ENCODE results near the gene NTM.

Gene NTM

DNA sequence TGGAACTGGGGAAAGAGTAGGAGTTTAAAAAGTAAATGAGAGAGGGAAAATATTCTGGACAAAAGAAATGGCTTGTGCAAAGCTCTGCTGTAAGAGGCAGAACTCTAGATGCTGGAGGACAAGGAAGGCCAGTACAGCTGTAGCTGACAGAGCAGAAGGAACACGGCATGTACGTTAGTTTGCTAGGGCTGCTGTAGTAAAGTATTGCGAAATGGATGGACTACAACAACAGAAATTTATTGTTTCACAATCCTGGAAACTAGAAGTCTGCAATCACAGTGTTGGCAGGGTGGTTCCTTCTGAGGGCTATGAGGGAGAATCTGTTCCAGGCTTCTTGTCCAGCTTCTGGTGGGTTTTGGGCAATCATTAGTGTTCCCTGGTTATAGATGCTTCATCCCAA, 454.4 kb downstream of the NTM start:
- H3K4me3 ChIP-seq (ENCODE audit: low read depth, low read length) = no peak overlapping the region
- no peak for DNase-seq (ENCODE audit: low read depth)
- TF ChIP-seq, protein P1, sequence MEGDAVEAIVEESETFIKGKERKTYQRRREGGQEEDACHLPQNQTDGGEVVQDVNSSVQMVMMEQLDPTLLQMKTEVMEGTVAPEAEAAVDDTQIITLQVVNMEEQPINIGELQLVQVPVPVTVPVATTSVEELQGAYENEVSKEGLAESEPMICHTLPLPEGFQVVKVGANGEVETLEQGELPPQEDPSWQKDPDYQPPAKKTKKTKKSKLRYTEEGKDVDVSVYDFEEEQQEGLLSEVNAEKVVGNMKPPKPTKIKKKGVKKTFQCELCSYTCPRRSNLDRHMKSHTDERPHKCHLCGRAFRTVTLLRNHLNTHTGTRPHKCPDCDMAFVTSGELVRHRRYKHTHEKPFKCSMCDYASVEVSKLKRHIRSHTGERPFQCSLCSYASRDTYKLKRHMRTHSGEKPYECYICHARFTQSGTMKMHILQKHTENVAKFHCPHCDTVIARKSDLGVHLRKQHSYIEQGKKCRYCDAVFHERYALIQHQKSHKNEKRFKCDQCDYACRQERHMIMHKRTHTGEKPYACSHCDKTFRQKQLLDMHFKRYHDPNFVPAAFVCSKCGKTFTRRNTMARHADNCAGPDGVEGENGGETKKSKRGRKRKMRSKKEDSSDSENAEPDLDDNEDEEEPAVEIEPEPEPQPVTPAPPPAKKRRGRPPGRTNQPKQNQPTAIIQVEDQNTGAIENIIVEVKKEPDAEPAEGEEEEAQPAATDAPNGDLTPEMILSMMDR (IDR thresholded peaks at IDR 0.05; ENCODE audit: low read depth, low read length, missing control alignments) = no peak

DNA sequence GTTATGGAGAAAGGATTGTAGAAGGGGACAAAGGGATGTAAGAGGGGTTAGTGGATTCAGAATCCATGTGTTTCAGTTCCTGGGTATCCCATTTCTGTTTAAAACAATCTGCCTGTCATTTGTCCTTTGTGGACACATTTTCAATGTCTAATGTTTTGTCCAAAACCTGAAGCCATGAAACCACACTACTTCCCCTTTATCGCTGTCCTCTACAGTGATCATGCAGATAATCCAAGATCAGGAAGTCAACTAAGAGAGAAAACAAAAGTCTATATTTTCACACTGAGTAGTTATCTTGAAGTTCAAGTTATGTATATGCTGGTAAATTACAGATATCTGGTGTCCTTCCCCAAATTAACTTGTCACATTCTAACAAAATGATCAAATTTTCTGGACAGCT, 457.0 kb downstream of the NTM start:
- TF ChIP-seq, protein P1 (IDR thresholded peaks at IDR 0.05; ENCODE audit: low read depth, low read length, missing control alignments) = no peak
- H3K4me3 ChIP-seq (ENCODE audit: low read depth, low read length) = no peak overlapping the region
- no peak for DNase-seq (ENCODE audit: low read depth)

DNA sequence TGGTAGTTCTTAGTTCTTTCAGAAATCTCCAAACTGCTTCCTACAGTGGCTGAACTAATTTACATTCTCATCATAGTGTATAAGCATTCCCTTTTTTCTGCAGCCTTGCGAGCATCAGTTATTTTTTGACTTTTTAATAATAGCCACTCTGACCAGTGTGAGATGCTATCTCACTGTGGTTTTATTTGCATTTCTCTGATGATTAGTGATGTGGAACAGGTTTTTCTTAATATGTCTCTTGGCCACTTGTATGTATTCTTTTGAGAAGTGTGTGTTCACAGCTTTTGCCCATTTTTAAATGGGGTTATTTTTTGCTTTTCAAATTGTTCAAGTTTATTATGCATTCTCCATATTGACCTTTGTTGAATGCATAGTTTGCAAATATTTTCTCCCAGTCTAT, 459.3 kb downstream of the NTM start:
- no peak for DNase-seq (ENCODE audit: low read depth)
- no peak overlapping the region for H3K4me3 ChIP-seq (ENCODE audit: low read depth, low read length)
- TF ChIP-seq, protein P1 (IDR thresholded peaks at IDR 0.05; ENCODE audit: low read depth, low read length, missing control alignments) = no peak

DNA sequence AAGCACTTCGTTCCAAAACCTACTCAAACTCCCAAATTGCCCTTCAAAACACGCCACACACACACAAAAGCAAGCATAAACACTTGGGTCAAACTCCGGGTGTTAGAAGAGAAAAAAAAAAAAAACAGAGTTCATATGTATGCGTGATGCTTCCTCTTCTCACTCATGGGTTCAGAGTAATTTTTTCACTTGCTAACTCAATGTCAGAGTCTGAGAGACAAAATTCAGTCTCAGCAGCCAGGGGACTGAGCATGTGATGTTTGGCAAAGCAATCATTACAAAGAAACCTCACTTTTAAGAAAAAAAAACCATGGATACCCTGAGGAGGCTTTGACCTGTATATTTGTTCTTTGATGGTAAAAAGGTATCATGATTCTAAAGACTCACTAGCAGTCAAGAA, 461.7 kb downstream of the NTM start:
- TF ChIP-seq, protein P1 (IDR thresholded peaks at IDR 0.05; ENCODE audit: low read depth, low read length, missing control alignments) = no peak
- no peak overlapping the region for H3K4me3 ChIP-seq (ENCODE audit: low read depth, low read length)
- no peak for DNase-seq (ENCODE audit: low read depth)

DNA sequence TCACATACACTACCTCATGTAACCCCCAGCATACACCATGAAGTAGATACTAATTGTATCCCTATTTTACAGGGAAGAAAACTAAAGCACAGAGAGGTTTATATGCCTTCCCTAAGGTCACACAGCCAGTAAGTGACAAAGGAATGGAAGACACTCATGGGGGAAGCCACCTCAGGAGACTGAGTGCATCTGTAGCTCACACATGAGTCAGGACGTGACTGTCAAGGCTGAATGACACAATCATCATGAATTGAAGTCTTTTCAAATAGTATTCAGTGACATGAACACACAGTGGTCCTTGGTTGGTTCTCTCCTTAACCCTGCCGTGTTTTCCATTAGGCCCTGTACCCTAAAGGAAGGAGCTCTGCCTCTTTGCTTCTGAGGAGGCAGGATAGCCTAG, 463.0 kb downstream of the NTM start:
- TF ChIP-seq, protein P1 (IDR thresholded peaks at IDR 0.05; ENCODE audit: low read depth, low read length, missing control alignments) = no peak
- DNase-seq (ENCODE audit: low read depth) = no peak
- H3K4me3 ChIP-seq (ENCODE audit: low read depth, low read length) = no peak overlapping the region

DNA sequence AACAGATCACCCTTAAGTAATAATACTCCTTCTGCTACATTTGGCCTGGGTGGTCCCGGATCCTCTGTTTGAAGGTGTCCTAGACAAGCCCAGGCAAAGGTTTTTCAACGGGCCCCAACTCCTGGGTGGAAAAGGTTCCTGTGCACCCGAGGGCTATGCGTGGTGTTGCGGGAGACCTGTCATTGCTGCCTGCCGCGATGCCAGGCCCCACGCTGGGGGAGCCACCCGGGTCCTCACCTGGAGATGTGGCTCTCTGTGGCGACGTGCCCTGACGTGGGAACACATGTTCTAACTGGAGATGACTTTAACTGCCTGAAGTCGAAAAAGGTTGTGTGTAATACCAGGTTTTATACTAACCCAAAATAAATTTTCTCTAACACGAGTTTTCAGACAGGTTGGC, 467.1 kb downstream of the NTM start:
- DNase-seq (ENCODE audit: low read depth) = no peak
- H3K4me3 ChIP-seq (ENCODE audit: low read depth, low read length) = no peak overlapping the region
- TF ChIP-seq, protein P1 (IDR thresholded peaks at IDR 0.05; ENCODE audit: low read depth, low read length, missing control alignments) = no peak

DNA sequence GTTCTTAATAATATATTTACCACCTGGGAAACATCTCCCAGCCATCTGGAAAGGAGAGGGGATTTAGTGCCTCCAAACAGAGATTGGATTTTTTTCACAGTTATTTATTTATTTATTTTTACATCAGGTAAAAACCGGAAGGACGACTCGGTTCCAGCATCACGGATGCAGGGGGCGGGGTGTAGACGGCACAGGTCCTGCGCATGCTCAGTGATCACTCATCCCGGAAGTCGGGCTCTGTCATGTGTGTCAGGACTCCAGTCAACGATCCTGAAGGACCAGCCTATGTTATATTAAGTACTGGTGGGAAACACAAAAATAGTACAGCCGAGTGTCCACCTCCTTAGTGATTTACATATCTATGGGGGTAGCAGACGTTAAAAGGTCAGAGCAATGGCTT, 467.6 kb downstream of the NTM start:
- H3K4me3 ChIP-seq (ENCODE audit: low read depth, low read length) = no peak overlapping the region
- no peak for DNase-seq (ENCODE audit: low read depth)
- TF ChIP-seq, protein P1 (IDR thresholded peaks at IDR 0.05; ENCODE audit: low read depth, low read length, missing control alignments) = no peak

Measured in GM12864 (cell line).